ENCODE measurements around the gene ATXN1. TPM values are rescaled to one million over a fixed set of nuclear protein-coding genes. Genes with fewer than 3 reads are reported as not detected.

ATXN1 gene
- total RNA-seq, 1 donor from 2014 or later, result 3.9 TPM

GRCh38 chr6:16687045-16687444 is 74.2 kb downstream of the ATXN1 start:
- H3K36me3 Mint-ChIP-seq (ENCODE audit: low read depth), result no peaks in the 10 kb centered on the region
- no peak for DNase-seq (ENCODE audit: low read depth, low spot score)
- H3K4me3 Mint-ChIP-seq, result no peak overlapping the region
- no peak for TF ChIP-seq CTCF (conservative IDR thresholded peaks at IDR 0.05)
- H3K27ac Mint-ChIP-seq (ENCODE audit: unreplicated experiment), result no peak overlapping the region
- H3K4me1 Mint-ChIP-seq, result peaks cover 6% of the 10 kb centered on the region
- H3K27me3 Mint-ChIP-seq (ENCODE audit: low read depth), result no peaks in the 10 kb centered on the region
- no peaks in the 10 kb centered on the region for H3K9me3 Mint-ChIP-seq

DNA sequence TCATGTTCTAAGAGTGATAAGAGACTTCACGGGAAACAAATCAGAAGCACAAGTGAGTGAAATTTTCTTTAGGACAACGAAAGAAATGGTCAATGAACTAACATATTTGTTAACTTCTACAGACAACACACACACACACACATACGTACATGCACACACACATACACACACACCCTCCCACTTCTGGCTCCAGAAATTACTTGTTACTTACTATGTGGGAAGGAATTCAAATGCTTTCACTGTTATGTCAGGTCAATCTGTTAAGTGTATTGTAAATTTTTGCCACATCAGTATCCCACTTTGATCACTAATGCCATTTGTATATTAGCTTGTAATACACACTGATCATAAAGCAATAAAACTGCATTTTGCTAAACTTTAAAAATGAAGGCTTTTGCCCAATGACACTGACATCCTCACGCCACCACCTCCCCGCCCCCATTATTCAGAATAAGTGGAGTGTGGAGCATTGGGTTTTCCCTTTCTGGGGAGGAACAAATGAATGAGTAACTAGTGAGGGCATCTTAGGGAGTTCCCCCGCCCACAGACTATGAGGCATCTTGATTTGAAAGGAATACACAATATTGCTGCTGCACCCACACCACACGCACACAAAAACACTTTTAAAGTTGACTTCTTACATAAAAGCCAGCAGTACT is 76.2 kb downstream of the ATXN1 start:
- TF ChIP-seq CTCF (conservative IDR thresholded peaks at IDR 0.05), result no peak
- H3K27ac Mint-ChIP-seq (ENCODE audit: unreplicated experiment), result no peak overlapping the region

DNA sequence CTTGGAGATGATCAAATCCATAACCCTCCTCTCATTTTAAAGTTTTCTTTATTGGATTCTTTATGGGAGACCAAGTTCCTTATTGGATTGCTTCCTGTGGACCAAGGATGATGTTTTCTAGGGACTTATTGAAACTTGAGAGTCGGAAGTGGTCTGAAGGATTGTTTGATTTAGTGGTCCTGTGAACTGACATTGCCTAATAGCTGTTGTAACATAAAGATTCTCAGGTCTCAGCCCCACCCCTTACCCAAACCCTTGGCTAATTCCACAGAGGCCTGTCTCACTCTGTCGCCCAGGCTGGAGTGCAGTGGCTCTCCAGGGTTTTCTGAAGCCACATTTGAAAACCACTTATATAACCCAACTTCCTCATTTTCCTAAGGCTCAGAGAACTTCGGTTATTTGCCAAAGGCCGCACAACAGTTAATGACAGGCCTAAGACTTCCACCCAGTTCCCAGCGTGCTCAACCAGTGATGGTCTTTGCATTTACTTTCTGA is 77.0 kb downstream of the ATXN1 start:
- no peak for DNase-seq (ENCODE audit: low read depth, low spot score)
- no peak overlapping the region for H3K27ac Mint-ChIP-seq (ENCODE audit: unreplicated experiment)
- TF ChIP-seq CTCF (conservative IDR thresholded peaks at IDR 0.05), result no peak
- H3K4me3 Mint-ChIP-seq, result no peak overlapping the region
- peaks cover 2% of the 10 kb centered on the region for H3K9me3 Mint-ChIP-seq
- H3K4me1 Mint-ChIP-seq, result peaks cover 6% of the 10 kb centered on the region
- no peaks in the 10 kb centered on the region for H3K27me3 Mint-ChIP-seq (ENCODE audit: low read depth)
- no peaks in the 10 kb centered on the region for H3K36me3 Mint-ChIP-seq (ENCODE audit: low read depth)

More for the DNA sequence above, 76.2 kb downstream of the ATXN1 start:
- H3K27me3 Mint-ChIP-seq (ENCODE audit: low read depth), result no peaks in the 10 kb centered on the region
- DNase-seq (ENCODE audit: low read depth, low spot score), result no peak
- H3K4me3 Mint-ChIP-seq, result no peak overlapping the region
- no peaks in the 10 kb centered on the region for H3K36me3 Mint-ChIP-seq (ENCODE audit: low read depth)
- peaks cover 2% of the 10 kb centered on the region for H3K9me3 Mint-ChIP-seq
- H3K4me1 Mint-ChIP-seq, result peaks cover 6% of the 10 kb centered on the region

GRCh38 chr6:16683641-16684194 is 77.5 kb downstream of the ATXN1 start:
- Mint-ChIP-seq H3K27me3 (ENCODE audit: low read depth) (no peaks in the 10 kb centered on the region), H3K36me3 (ENCODE audit: low read depth) (no peaks in the 10 kb centered on the region), H3K4me1 (peaks cover 6% of the 10 kb centered on the region), H3K4me3 (no peak overlapping the region), H3K27ac (ENCODE audit: unreplicated experiment) (no peak overlapping the region), H3K9me3 (peaks cover 2% of the 10 kb centered on the region)
- DNase-seq (ENCODE audit: low read depth, low spot score), result no peak
- TF ChIP-seq CTCF (conservative IDR thresholded peaks at IDR 0.05), result no peak

- TF ChIP-seq CTCF (conservative IDR thresholded peaks at IDR 0.05), result no peak
- Mint-ChIP-seq H3K36me3 (ENCODE audit: low read depth) (no peaks in the 10 kb centered on the region), H3K27ac (ENCODE audit: unreplicated experiment) (no peak overlapping the region), H3K4me3 (no peak overlapping the region), H3K27me3 (ENCODE audit: low read depth) (no peaks in the 10 kb centered on the region), H3K9me3 (peaks cover 2% of the 10 kb centered on the region), H3K4me1 (peaks cover 11% of the 10 kb centered on the region)
- DNase-seq (ENCODE audit: low read depth, low spot score), result no peak
Measured at GRCh38 chr6:16681260-16681873, 79.9 kb downstream of the ATXN1 start.
